HFF-Myc (cell line): Measurements from ENCODE around the gene STX16.

Experiments used
- DNase-seq: peaks from one replicate; pipeline ENCODE4 v3.0.0-alpha.2; 2011; ENCODE audit warnings: low read depth; ENCODE audit errors: extremely low read depth
- H3K4me3 ChIP-seq: replicated peaks from 2 replicates; pipeline ENCODE4 v1.5.1; 2011; ENCODE audit warnings: low read depth, mild to moderate bottlenecking, control low read depth, low read length
- CTCF ChIP-seq: IDR thresholded peaks from 2 replicates; pipeline ENCODE4 v1.5.1; 2012; ENCODE audit warnings: mild to moderate bottlenecking, low read depth, low read length, control low read depth; ENCODE audit errors: missing control alignments

The STX16 gene

GRCh38 chr20:58608096-58608840, 42.8 kb upstream of the STX16 start:
- no peak for DNase-seq
- no peak overlapping the region for H3K4me3 ChIP-seq
- TF ChIP-seq CTCF: no peak

GRCh38 chr20:58609026-58609425, 42.1 kb upstream of the STX16 start:
- no peak overlapping the region for H3K4me3 ChIP-seq
- no peak for DNase-seq
- no peak for TF ChIP-seq CTCF

- no peak overlapping the region for H3K4me3 ChIP-seq
- DNase-seq: no peak
- no peak for TF ChIP-seq CTCF
Measured at GRCh38 chr20:58610071-58610800, 40.8 kb upstream of the STX16 start.

- no peak for DNase-seq
- no peak for TF ChIP-seq CTCF
- no peak overlapping the region for H3K4me3 ChIP-seq
Measured at GRCh38 chr20:58610811-58611210, 40.3 kb upstream of the STX16 start.

- no peak overlapping the region for H3K4me3 ChIP-seq
- TF ChIP-seq CTCF: no peak
- DNase-seq: no peak
Measured at GRCh38 chr20:58611236-58612030, 39.6 kb upstream of the STX16 start.

GRCh38 chr20:58612121-58612691, 38.9 kb upstream of the STX16 start:
- no peak for DNase-seq
- no peak for TF ChIP-seq CTCF
- no peak overlapping the region for H3K4me3 ChIP-seq
